HG02938 (cell line): ENCODE data around the gene CNTN6.
"Not testable (repeated sequence)": the region's sequence is repeated elsewhere in the genome, so short reads cannot be mapped to it uniquely, and the experiment has no call there.

Experiments used
- ATAC-seq: cut with Tn5 transposase; IDR thresholded peaks from one replicate; pipeline ENCODE4 v1.9.1; 2021; ENCODE audit warnings: mild to moderate bottlenecking, moderate library complexity; ENCODE audit not compliant: unreplicated experiment

CNTN6 gene

DNA sequence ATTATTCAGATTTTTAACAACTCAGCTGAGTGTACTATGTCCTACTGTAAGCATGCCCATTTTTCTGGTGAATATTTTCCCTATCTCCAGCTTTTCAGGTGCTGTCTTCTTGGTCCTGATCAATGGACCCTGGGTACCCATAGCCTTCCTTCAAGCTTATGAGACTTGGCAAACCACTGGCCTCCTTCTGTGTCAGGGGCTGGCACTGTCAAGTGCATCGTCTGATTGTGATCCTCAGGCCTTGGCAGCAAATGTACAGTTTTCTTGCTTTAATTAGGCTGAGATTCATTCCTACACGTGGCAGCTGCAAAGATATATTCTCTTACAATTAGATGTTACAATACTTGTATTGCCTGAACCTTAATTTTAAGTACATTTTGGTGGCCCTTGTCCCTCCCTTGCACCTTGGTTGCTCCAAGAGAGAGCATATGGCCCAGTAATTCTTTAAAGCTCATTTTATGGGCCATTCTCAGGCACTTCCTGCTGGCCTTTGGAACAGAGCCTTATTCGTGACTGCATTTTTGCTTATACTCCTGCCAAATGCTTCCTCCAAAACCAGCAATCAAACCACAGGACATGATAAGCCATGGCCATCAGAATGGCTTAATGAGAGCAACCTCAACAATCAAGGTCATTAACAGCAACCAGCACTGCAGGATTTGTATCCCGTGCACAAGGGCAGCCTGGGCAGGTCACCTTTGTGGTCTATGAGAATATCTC, 179.9 kb downstream of the CNTN6 start:
- ATAC-seq = no peak

DNA sequence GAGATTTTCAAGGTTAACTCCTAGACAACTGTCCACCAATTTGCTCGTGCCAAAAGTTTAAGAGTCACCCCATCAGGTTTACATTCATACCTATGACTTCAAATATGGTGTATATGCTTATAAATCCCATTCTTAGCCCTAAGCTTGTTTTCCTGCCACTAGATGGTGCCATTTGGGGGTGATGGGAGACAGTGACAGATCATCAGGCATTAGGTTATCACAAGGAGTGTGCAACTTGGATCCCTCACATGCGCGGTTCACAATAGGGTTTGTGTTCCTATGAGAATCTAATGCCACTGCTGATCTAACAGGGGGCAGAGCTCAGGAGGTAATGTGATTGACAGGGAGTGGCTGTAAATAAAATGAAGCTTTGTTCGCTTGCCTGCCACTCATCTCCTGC, 182.7 kb downstream of the CNTN6 start:
- ATAC-seq = no peak

- ATAC-seq = no peak
Measured at GRCh38 chr3:1287815-1288214, 195.0 kb downstream of the CNTN6 start.

- no peak for ATAC-seq
Measured at GRCh38 chr3:1288805-1289494, 196.1 kb downstream of the CNTN6 start.

GRCh38 chr3:1292571-1293071, 199.8 kb downstream of the CNTN6 start:
- no peak for ATAC-seq

GRCh38 chr3:1294586-1294985, 201.8 kb downstream of the CNTN6 start:
- no peak for ATAC-seq

DNA sequence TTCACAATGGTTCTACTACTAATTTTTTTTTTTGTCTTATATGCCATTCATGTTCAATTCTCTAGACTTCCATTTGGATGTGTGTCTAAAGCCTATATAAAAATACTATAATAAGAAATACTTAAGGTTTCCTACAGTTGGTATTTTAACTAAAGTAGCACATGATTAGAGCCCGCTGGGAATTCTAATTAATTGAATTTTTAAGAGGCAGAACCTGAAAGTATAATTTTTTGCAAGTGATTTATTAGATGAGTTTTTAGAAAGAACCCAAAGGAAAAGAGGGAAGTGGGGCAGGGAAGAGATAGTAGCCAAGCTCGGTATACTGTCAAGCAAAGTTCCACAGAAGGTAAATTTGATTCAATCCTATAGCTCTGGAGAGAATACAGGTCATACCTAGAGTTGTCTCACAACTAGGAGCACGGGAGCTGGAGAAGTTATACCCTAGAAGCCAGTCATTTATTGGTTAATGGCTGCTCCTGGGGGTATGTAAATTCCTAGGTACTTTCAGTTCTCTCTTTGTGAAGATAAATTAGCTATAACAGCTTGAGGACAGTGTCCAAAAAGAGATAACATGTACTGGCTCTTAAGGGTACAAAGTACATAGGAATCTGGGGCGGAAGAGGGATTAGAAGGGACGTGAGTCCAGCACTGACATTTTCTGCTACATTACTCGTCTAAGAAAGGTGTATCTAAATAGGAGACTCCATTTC, 225.6 kb downstream of the CNTN6 start:
- no peak for ATAC-seq

DNA sequence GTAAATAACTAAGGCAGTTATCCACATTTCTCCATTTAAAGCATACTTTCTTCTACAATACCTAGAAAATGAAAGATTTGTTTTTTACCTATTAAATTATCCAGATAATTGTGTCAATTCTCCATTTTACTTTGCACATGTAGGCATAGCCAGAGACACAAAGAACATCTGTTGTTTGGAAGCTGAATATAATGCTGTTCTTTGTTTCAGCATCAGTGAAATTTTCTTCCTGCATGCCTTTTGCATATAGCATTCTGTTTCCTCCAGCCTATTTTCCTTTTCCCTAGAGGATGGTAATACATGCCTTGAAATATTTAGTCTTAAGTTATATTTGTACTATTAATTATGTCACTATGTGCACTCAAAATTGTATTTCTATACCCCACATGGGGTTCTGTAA, 233.7 kb downstream of the CNTN6 start:
- ATAC-seq = no peak

DNA sequence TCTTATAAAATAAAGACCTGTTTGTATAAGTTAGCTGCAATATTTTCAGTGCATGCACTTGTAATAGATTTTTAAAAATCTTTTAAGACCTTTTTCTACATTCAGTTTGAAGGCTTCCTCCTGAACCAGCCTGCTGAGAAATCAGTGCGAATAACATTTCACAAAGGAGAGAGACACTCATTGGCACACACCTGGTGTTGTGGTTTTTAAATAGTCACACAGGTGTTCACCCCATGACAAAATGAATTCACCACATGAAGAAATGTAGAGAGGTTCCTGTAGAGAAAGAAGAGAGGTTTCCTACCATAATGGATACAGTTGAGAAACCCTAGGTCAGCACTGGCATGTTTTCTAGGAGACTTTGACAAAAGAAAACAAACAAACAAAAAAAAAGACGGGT, 237.3 kb downstream of the CNTN6 start:
- no peak for ATAC-seq

DNA sequence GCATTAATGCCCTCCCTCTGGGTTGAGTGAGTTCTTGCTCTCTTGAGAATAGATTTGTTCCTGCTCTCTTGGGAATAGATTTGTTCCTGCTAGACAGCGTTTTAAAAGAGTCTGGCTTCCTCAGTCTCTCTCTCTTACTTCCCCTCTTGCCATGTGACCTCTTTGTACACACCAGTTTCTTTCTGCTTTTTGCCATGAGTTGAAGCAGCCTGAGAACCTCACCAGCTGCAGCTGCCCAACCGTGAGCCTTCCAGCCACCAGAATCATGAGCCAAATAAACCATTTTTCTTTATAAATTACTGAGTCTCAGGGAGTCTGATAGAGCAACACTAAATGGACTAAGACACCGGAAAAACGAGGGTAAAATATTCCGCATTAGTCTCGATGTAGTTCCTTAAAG, 253.6 kb downstream of the CNTN6 start:
- no peak for ATAC-seq

- no peak for ATAC-seq
Measured at GRCh38 chr3:1348547-1348946, 255.7 kb downstream of the CNTN6 start.

DNA sequence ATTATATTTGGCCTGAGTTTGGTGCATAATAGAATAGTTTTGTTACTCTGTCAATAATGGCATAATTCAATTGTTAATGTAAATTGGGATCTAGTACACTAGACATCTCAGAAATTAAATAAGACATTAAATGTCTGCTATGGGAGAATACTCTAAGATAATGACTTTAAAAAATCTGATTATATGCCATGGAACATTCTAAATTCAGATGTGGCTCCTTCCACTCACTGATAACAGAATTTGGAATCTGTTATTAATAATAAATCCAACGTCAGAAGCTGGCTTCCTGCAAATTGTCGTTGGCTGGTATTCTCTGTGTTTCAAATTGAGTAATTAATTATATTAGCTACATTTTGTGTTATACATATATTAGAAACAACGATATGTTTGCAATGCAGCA, 258.1 kb downstream of the CNTN6 start:
- no peak for ATAC-seq

DNA sequence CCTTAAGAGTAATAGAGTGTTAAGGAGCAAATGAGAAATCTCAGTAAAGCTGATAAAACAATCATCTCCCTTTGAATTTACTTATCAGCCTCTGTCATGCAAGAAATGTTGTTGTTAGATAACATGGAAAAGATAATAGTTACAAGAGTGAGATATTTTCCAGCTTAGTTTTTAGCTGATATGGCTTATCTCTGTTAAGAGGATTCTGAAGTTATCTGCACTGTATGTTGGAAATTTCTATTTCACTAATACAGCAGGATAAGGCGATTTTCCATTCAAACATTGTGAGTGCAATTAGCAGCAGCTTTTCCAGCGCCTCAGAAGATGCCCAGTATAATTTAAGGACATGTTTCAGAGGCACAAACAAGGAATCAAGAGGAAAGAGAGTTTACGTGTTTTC, 262.9 kb downstream of the CNTN6 start:
- no peak for ATAC-seq

DNA sequence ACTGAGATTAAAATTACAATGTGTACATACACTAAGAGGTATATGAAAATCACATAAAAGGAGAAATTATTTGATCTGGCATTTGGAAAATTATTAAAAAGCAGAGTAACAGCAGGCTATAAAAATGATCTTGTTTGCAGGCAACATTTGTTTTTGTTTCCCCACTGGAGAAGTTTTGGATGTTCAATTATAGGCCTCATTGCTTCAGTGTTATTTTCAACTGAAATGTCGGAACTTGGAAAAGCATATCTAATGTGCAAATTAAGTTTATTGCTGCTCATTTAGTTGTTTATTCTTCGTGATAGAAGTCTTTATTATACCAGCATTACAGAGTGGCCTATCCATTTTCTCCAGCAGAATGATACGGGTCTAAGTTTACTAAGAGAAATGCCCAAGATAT, 263.3 kb downstream of the CNTN6 start:
- no peak for ATAC-seq

GRCh38 chr3:1365528-1365927, 272.7 kb downstream of the CNTN6 start:
- no peak for ATAC-seq

GRCh38 chr3:1374471-1374870, 281.6 kb downstream of the CNTN6 start:
- ATAC-seq = no peak

DNA sequence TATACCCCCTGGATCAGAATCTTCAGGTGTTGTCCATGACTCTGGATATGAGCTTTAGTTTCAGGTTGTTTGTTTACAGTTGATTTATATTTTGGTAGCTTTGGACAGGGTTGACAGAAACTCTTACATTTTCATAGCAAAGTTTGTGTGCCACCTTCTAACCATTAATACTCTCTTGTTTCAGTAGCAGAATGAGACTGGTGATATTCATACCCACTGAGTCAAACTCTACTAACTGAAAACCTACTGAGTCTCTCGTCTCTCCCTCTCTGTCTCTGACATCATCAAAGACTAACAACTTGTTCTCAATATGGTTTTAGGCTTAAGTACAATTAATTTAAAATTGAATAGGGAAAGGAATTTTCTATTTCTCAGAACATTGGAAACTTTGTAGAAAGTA, 282.3 kb downstream of the CNTN6 start:
- ATAC-seq = no peak

- peak; percentile 85 for ATAC-seq
Measured at GRCh38 chr3:1380926-1381646, 288.3 kb downstream of the CNTN6 start.

GRCh38 chr3:1381647-1382036, 288.8 kb downstream of the CNTN6 start:
- ATAC-seq = peak; percentile 44

DNA sequence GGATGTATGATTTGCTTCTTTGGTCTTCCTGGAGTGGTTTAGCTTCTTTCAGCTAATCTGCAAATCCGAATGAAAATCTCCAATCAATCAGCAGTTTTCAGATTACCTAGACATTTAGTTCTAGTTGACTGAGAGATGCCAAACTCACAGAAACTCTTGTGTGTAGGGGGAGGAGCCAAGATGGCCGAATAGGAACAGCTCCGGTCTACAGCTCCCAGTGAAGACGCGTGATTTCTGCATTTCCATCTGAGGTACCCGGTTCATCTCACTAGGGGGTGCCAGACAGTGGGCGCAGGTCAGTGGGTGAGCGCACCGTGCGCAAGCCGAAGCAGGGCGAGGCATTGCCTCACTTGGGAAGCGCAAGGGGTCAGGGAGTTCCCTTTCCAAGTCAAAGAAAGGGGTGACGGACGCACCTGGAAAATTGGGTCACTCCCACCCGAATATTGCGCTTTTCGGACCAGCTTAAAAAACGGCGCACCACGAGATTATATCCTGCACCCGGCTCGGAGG, 294.6 kb downstream of the CNTN6 start:
- ATAC-seq = not testable (repeated sequence)

GRCh38 chr3:1394188-1394587, 301.4 kb downstream of the CNTN6 start:
- no peak for ATAC-seq
